ENCODE measurements around the gene POLR1E. TPM values are rescaled to one million over a fixed set of nuclear protein-coding genes. Genes with fewer than 3 reads are reported as not detected.

Gene POLR1E
- total and polyA plus RNA-seq, 2 of the 8 experiments (the other 6 are each of a cell fraction or from before 2014, with no cell fraction given) = 16.0 to 40.0 TPM

DNA sequence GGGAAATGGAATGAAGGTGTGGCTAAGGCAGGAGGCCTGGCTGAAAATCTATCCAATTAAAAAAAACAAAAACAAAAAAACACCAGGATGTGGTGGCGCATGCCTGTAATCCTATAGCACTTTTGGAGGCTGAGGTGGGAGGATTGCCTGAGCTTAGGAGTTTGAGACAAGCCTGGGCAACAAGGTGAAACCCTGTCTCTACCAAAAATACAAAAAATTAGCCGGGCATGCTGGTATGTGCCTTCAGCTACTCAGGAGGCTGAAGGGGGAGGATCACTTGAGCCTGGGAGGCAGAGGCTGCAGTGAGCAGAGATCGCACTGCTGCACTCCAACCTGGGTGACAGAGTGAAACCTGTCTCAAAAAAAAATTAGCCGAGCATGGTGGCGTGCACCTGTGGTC lies 42.2 kb upstream of the POLR1E start:
- no peak overlapping the region for H2BK12ac ChIP-seq (ENCODE audit: low read depth, low read length)
- H3K36me3 ChIP-seq (ENCODE audit: control insufficient read depth in 2 of 4, insufficient read depth in 4 of 4, low read length in 3 of 4) = peaks cover 23 to 42% (median 29%) of the 10 kb centered on the region in 4 experiments
- H4K20me1 ChIP-seq (replicated peaks in 1 of 2; ENCODE audit: control insufficient read depth in 1 of 2, insufficient read depth in 2 of 2, low read length in 2 of 2) = peaks cover 17 to 20% of the 10 kb centered on the region in 2 experiments
- no peak for FAIRE-seq
- WGBS, 2 experiments (ENCODE audit: extremely low coverage in 1 of 2, insufficient coverage in 1 of 2, insufficient read length in 1 of 2, insufficient replicate concordance in 2 of 2, low coverage in 1 of 2, low lambda C conversion rate in 2 of 2, missing lambda C conversion rate in 1 of 2) = 88% methylated on average over 5 of the region's 5 CpGs; no CpG with 5 or more reads in 1 of the 2 experiments
- H3K4ac ChIP-seq (replicated peaks; ENCODE audit: insufficient read length, low read depth, low read length) = no peak overlapping the region
- H4K5ac ChIP-seq (ENCODE audit: insufficient read length, low read depth, low read length) = no peak overlapping the region
- H3K14ac ChIP-seq (ENCODE audit: insufficient read length) = no peak overlapping the region
- H2AK5ac ChIP-seq (ENCODE audit: low read depth, low read length) = no peak overlapping the region
- H3K4me1 ChIP-seq (replicated peaks in 1 of 4; ENCODE audit: control insufficient read depth in 3 of 4, insufficient read depth in 4 of 4, low read length in 3 of 4) = no peaks in the 10 kb centered on the region; a peak in 1 of 7 replicates
- H4K8ac ChIP-seq (ENCODE audit: extremely low read depth, insufficient read depth, low read length) = no peak overlapping the region
- no peak overlapping the region for H2BK5ac ChIP-seq (ENCODE audit: low read depth, low read length)
- H2AFZ ChIP-seq (ENCODE audit: low read length) = no peak overlapping the region
- TF ChIP-seq RAD21 (IDR thresholded peaks at IDR 0.05 in 1 of 2, conservative IDR thresholded peaks at IDR 0.05 in 1 of 2; ENCODE audit: low read depth in 2 of 2, low read length in 2 of 2) = no peak
- TF ChIP-seq TAF7 (optimal IDR thresholded peaks at IDR 0.05; ENCODE audit: borderline replicate concordance, low read depth, low read length) = no peak
- no peak for TF ChIP-seq KDM5A (IDR thresholded peaks at IDR 0.05; ENCODE audit: low read length)
- no peak for TF ChIP-seq ASH2L (IDR thresholded peaks at IDR 0.05; ENCODE audit: low read length)
- no peak for TF ChIP-seq TEAD4 (IDR thresholded peaks at IDR 0.05; ENCODE audit: low read depth, low read length)
- no peak overlapping the region for H3K27ac ChIP-seq (ENCODE audit: low read depth, low read length)
- DNase-seq (ENCODE audit: low read depth in 1 of 2, low spot score in 2 of 2) = no peak
- CTCF ChIA-PET (ENCODE audit: partially characterized antibody) = interaction anchor here (2.3 kb wide), 1 partner anchor 12 kb away, joined by 7 read pairs; no protein-coding TSS in a partner anchor
- H3K27me3 ChIP-seq (replicated peaks in 1 of 4; ENCODE audit: control insufficient read depth in 3 of 4, extremely low read depth in 1 of 4, insufficient read depth in 3 of 4, low read length in 3 of 4) = no peaks in the 10 kb centered on the region
- H4K91ac ChIP-seq (replicated peaks; ENCODE audit: insufficient read length, low read length) = no peak overlapping the region
- peaks cover 4% of the 10 kb centered on the region for H3K79me1 ChIP-seq (ENCODE audit: low read depth, low read length)
- H3K56ac ChIP-seq (replicated peaks; ENCODE audit: insufficient read length, low read depth, low read length) = no peak overlapping the region
- H3K4me2 ChIP-seq (ENCODE audit: insufficient read depth in 1 of 2, low read depth in 2 of 2, low read length in 2 of 2) = no peak overlapping the region
- H2BK15ac ChIP-seq (ENCODE audit: low read length) = no peak overlapping the region
- H3K79me2 ChIP-seq (ENCODE audit: control insufficient read depth in 1 of 2, insufficient read depth in 2 of 2, low read length in 2 of 2) = peaks cover 0 to 58% of the 10 kb centered on the region in 2 experiments
- no peak overlapping the region for H3K9ac ChIP-seq (replicated peaks in 1 of 4; ENCODE audit: extremely low read depth in 1 of 4, low read depth in 3 of 4, low read length in 3 of 4)
- H3K23me2 ChIP-seq (ENCODE audit: low read depth, low read length) = no peaks in the 10 kb centered on the region
- H3K23ac ChIP-seq (ENCODE audit: insufficient read length) = no peak overlapping the region
- H2BK120ac ChIP-seq (replicated peaks; ENCODE audit: low read depth, low read length) = no peak overlapping the region
- POLR2A ChIA-PET (ENCODE audit: partially characterized antibody) = interaction anchor here (0.6 to 1.3 kb wide), 5 partner anchors 9 to 21 kb away, joined by 3 to 4 read pairs (median 3); partner anchors contain the start of gene GRHPR
- H3K4me3 ChIP-seq (ENCODE audit: extremely low read depth in 1 of 4, insufficient read depth in 2 of 4, low read depth in 3 of 4, low read length in 4 of 4) = no peak overlapping the region
- no peak overlapping the region for H3K18ac ChIP-seq (ENCODE audit: extremely low read depth, low read length)
- H3K9me3 ChIP-seq (ENCODE audit: insufficient read depth in 2 of 2, low read depth in 1 of 2, low read length in 1 of 2) = no peaks in the 10 kb centered on the region
- H2BK20ac ChIP-seq (ENCODE audit: low read length) = no peak overlapping the region

Measured in H1 (cell line).